ENCODE results near the gene PSMD13. TPM values are rescaled to one million over a fixed set of nuclear protein-coding genes. Genes with fewer than 3 reads are reported as not detected.

PSMD13 gene
- total RNA-seq, 1 donor from 2014 or later, result 137 TPM

DNA sequence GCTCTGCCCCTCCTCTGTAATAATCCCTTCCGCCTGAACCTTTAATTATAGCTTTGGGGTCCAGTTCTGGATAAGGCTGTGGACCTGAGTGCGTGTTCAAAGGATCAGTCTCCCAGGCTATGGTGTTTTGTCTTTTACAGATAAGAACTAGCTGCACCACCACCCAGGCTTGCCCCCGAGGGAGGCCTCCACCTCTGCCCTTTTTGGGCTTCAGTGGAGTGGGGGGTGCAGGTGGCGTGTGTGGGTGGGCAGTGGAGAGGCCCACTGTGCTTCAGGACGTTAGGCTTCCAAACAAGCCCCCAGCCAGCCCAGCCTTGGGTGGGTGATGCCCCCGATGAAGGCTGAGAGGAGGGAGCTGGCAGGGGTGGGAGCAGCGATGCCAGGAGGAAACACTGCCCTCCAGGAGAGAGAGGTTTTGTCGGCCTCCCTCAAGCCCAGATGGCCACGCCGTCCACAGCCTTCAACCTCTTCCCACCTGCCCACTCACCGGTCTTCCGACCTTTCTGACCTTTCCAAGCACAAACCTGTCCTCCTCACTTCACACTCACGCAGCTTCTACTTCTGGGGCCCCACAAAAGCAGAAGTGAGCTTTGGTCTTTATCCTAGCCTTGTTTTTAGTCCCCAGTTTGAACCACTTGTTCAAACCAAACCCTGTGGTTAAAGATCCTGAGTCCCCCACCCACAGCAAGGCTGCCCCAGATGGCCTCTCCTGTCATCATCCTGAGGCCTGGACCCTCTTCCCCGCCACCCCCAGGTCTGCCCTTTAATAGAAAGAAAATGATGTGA lies 20.4 kb downstream of the PSMD13 start:
- H3K4me3 Mint-ChIP-seq (ENCODE audit: unreplicated experiment), result no peak overlapping the region
- Histone ChIP-seq H4K20me1 (ENCODE audit: insufficient read depth, low read length) (peaks cover 7% of the 10 kb centered on the region), H3K27ac (ENCODE audit: low read depth, low read length) (no peak overlapping the region), H3K9ac (ENCODE audit: low read length) (no peak overlapping the region), H3K79me2 (ENCODE audit: insufficient read depth, low read length) (no peaks in the 10 kb centered on the region), H3K9me3 (ENCODE audit: insufficient read depth, low read depth, low read length) (no peaks in the 10 kb centered on the region), H3K36me3 (ENCODE audit: insufficient read depth, low read length) (peaks cover 11% of the 10 kb centered on the region), H3K27me3 (ENCODE audit: insufficient read depth, low read length) (no peaks in the 10 kb centered on the region), H3K4me2 (ENCODE audit: low read length) (no peak overlapping the region), H3K4me3 (ENCODE audit: insufficient read depth, low read depth, low read length) (no peak overlapping the region), H2AFZ (ENCODE audit: low read depth, low read length) (no peak overlapping the region), H3K4me1 (ENCODE audit: insufficient read depth, low read length) (no peaks in the 10 kb centered on the region)
- no peak for TF ChIP-seq EZH2 (IDR thresholded peaks at IDR 0.05; ENCODE audit: insufficient read depth, low read length)
- TF ChIP-seq, protein P1, sequence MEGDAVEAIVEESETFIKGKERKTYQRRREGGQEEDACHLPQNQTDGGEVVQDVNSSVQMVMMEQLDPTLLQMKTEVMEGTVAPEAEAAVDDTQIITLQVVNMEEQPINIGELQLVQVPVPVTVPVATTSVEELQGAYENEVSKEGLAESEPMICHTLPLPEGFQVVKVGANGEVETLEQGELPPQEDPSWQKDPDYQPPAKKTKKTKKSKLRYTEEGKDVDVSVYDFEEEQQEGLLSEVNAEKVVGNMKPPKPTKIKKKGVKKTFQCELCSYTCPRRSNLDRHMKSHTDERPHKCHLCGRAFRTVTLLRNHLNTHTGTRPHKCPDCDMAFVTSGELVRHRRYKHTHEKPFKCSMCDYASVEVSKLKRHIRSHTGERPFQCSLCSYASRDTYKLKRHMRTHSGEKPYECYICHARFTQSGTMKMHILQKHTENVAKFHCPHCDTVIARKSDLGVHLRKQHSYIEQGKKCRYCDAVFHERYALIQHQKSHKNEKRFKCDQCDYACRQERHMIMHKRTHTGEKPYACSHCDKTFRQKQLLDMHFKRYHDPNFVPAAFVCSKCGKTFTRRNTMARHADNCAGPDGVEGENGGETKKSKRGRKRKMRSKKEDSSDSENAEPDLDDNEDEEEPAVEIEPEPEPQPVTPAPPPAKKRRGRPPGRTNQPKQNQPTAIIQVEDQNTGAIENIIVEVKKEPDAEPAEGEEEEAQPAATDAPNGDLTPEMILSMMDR (IDR thresholded peaks at IDR 0.05; ENCODE audit: insufficient read depth, low read depth, low read length), result no peak
- peaks cover 13% of the 10 kb centered on the region for H3K27me3 Mint-ChIP-seq (ENCODE audit: low read depth, unreplicated experiment)
- H3K27ac Mint-ChIP-seq (ENCODE audit: unreplicated experiment), result no peak overlapping the region
- peaks cover 10% of the 10 kb centered on the region for H3K36me3 Mint-ChIP-seq (ENCODE audit: low read depth, unreplicated experiment)
- no peaks in the 10 kb centered on the region for H3K4me1 Mint-ChIP-seq (ENCODE audit: low read depth, unreplicated experiment)
- DNase-seq (ENCODE audit: low read depth) (no peak), FAIRE-seq (no peak)
- peaks cover 4% of the 10 kb centered on the region for H3K9me3 Mint-ChIP-seq (ENCODE audit: unreplicated experiment)

DNA sequence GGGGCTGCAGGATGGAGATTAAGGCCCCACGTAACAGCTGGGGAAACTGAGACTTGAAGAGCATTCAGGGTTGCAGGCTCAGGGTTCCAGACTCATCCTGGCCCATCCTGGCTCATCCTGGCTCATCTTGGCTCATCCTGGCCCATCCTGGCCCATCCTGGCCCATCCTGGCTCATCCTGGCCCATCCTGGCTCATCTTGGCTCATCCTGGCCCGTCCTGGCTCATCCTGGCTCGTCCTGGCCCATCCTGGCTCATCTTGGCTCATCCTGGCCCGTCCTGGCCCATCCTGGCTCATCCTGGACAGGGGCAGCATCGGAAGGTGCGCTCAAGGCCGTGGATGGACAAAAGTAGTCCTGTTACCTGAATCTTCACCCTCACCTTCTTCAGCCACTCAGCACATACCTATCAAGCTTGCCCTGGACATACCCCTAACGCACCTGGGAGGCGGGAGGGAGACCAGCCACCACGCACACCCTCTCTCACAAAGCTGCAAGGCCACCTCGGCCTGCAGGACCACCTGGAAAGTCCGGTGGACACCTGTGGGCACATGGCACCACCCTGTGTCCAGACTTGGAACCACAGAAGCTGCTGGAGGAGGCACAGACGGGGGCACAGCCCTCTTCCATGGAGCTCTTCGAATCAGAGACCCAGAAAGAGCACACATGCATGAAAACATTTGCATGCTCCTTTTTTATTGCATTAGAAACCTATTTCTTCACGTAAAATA lies 21.2 kb downstream of the PSMD13 start:
- TF ChIP-seq, protein P1 (IDR thresholded peaks at IDR 0.05; ENCODE audit: insufficient read depth, low read depth, low read length), result no peak
- TF ChIP-seq EZH2 (IDR thresholded peaks at IDR 0.05; ENCODE audit: insufficient read depth, low read length), result no peak

More for the DNA sequence above, 21.2 kb downstream of the PSMD13 start:
- no peak overlapping the region for H3K27ac Mint-ChIP-seq (ENCODE audit: unreplicated experiment)
- H3K4me3 ChIP-seq (ENCODE audit: insufficient read depth, low read depth, low read length), result no peak overlapping the region
- H3K27ac ChIP-seq (ENCODE audit: low read depth, low read length), result no peak overlapping the region
- no peak overlapping the region for H2AFZ ChIP-seq (ENCODE audit: low read depth, low read length)
- peaks cover 5% of the 10 kb centered on the region for H3K36me3 Mint-ChIP-seq (ENCODE audit: low read depth, unreplicated experiment)
- H3K79me2 ChIP-seq (ENCODE audit: insufficient read depth, low read length), result no peaks in the 10 kb centered on the region
- no peak for DNase-seq (ENCODE audit: low read depth)
- no peaks in the 10 kb centered on the region for H3K4me1 Mint-ChIP-seq (ENCODE audit: low read depth, unreplicated experiment)
- no peaks in the 10 kb centered on the region for H3K27me3 ChIP-seq (ENCODE audit: insufficient read depth, low read length)
- FAIRE-seq, result no peak
- H3K4me3 Mint-ChIP-seq (ENCODE audit: unreplicated experiment), result no peak overlapping the region
- H3K36me3 ChIP-seq (ENCODE audit: insufficient read depth, low read length), result peaks cover 6% of the 10 kb centered on the region
- H3K9me3 ChIP-seq (ENCODE audit: insufficient read depth, low read depth, low read length), result no peaks in the 10 kb centered on the region
- H3K9me3 Mint-ChIP-seq (ENCODE audit: unreplicated experiment), result peaks cover 4% of the 10 kb centered on the region
- no peak overlapping the region for H3K4me2 ChIP-seq (ENCODE audit: low read length)
- H3K27me3 Mint-ChIP-seq (ENCODE audit: low read depth, unreplicated experiment), result peaks cover 13% of the 10 kb centered on the region
- no peaks in the 10 kb centered on the region for H3K4me1 ChIP-seq (ENCODE audit: insufficient read depth, low read length)
- peaks cover 5% of the 10 kb centered on the region for H4K20me1 ChIP-seq (ENCODE audit: insufficient read depth, low read length)
- H3K9ac ChIP-seq (ENCODE audit: low read length), result no peak overlapping the region
